Measurements from ENCODE around the gene ZAR1L.

The ZAR1L gene

DNA sequence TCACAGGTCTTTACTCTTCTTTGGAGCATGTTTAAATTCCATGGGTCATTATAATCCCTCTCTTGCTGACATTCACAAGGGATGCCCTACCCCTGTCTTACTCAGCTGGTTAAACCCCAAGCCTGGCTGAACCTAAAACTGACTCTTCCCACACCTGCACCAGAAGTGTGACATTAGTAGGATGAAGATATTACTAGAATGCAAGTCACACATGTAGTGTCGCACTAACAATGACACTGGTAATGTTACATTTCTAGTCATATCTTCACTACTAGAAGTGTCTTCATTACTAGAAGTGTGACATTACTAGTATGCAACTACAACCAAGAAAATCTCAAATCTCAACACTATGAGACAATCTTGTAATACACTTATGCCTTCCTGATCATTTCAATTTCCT lies 14.2 kb downstream of the ZAR1L start:
- DNase-seq (ENCODE audit: low read depth) = no peak

DNA sequence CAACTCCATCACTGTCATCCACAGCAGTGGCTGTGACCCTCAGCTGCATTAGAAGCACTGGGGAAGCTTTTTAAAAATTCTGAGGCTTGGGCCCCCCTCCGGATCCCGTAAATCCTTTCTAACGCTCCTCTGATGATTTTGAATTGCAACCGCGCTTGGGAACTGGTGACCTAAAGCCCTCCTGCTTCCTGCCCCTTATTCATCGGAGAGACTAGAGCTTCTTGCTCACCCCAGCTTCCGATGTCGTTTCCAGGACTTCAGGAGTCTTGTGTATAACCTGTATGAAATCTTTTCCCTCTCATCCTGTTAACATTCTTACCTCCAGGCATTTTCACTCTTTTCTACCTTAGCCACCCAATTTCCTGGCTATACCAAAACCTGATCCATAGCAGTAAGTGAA lies 14.8 kb downstream of the ZAR1L start:
- DNase-seq (ENCODE audit: low read depth) = no peak

DNA sequence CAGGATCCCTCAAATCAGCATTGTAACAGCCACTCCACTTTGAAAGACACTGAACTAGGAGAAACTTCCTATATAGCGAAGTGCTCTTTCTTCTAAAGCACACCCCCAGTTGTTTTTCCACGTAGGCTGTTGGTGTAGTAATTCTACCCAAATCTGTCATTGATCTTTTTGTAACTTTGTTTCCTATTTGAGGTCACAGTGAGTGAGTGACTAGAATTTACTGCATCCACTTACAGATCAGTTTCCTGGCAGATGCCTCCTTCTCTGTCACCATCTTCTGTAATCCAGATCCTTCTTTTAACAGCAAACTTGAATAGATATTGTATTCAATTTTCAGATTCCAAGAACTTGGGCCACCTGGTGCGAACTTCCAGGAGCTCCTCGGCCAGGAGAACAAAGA lies 15.3 kb downstream of the ZAR1L start:
- DNase-seq (ENCODE audit: low read depth) = no peak

DNA sequence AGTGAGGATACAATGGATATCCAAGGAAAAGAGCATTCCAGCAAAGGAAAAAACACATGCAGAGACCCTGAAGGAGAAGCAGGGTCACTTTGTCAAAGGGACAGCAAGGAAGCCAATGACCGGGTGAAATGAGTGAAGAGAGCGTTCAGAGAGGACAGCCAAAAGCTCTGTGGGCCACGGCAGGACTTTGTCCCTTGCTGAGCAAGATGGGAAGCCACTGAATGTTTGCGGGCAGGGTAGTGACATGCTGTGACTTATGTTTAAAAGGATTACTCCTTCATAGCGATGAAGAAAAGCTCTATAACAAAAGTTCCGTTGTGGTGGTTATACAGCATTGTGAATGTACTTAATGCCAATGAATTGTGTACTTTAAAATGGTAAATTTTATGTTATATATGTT lies 16.5 kb downstream of the ZAR1L start:
- no peak for DNase-seq (ENCODE audit: low read depth)

DNA sequence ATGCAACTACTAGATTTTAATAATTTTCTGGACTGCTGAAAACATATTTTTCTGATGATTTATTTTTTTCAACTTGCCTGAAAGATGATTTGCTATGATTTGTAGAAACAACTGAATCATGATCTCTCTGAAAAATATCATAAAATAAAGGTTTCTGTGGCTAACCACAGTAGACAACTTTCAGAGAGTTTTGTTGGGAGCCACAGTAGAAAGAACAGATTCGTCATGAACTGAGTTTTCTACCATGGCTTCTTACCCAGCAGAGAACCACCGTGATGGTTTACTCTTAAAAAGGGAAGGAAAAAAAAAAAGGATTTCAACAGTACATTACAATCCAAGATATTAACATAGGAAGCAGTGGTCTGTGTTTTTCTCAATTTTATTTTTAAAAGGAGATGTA lies 18.0 kb downstream of the ZAR1L start:
- no peak for DNase-seq (ENCODE audit: low read depth)

DNA sequence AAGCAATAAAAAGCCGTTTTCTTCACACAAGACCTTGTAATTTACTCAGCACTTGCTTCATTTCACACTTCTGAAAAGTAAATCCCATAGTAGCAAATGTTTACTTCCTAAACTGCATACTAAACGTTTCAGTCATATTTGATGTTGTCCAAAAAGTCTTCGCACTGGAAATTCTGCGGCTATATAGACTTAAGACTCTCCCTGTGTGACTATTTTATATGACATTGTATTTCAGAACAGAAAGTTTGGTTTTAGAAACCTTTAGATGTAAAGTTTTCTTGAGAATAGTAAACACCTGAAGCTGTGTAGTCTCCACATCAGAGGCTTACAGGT lies 29.6 kb downstream of the ZAR1L start:
- no peak for DNase-seq (ENCODE audit: low read depth)

DNA sequence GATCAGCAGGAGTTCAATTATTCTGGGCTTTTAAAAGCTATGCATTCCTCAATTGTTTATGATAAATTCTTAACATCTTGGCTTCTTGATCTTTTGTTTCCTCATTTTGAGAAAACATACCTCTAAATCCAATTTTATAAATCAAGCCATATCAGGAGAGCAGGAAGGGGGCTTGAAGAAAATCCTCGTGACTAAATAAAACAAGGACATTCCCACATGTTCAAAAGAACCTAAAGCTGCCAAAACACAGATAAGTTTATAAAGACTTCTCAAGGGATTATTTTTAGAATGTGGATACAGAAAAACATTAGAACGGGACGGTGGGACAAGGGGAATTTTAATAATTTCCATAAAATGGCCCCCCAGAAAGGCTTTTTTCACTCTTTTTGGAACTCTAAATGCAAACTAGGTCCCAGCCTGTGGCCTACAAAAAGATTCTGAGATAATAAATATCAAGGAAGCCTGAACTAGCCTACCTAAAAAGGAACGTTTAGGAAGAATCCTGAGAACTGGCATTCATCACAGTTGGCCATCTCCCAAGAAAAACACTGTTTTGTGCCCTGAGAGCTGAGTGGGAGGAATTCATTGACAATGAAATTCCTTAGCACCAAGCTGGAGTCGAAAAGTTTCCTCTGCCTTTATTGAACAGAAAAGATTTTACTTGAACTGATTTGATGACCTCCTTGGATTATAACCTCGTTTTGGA lies 30.1 kb downstream of the ZAR1L start:
- no peak for DNase-seq (ENCODE audit: low read depth)

DNA sequence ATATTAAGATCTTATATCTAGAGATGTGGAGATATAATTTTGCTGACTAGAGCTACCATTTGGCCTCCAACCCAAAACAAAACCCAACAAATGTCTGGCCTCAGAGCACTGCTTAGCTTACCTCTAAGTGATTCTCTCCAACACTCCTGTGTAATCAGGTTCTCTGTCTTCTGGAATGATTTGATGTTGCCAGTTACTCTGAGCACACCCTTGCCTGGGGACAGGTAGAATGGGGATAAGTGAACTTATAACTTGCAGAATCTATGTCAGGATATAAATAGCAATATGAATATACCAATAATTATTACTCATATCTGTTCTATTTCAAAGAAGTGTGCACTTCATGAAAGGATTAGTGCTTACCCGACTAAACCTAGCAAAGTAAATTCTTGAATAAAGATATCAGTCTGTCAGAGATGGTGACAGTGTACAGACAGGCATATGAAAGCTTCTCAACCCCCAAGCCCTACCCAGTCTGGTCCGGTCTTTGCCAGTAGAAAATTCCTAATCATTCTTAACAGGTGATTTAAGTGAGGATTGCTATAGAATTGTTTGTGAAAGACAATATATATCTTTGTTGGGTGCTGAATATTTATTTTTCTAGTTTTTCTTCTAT lies 33.0 kb downstream of the ZAR1L start:
- no peak for DNase-seq (ENCODE audit: low read depth)

DNA sequence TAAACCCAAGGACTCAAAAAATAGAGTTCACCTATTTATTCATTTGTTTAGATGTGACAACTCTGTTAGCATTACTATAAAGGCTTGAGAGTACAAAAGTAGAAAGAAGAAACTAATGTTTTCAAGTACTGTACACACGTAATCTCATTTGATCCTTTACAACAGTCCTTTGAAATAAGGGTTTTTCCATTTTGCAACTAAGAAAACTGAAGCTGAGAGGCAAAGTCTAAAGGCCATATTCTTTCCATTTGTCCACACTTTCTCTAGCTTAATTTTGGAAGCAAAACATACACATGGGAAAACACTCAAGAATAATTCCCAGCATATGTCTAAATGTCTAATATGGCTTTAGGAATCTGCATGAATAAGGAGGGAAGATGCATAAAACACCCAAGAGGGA lies 34.1 kb downstream of the ZAR1L start:
- DNase-seq (ENCODE audit: low read depth) = no peak

DNA sequence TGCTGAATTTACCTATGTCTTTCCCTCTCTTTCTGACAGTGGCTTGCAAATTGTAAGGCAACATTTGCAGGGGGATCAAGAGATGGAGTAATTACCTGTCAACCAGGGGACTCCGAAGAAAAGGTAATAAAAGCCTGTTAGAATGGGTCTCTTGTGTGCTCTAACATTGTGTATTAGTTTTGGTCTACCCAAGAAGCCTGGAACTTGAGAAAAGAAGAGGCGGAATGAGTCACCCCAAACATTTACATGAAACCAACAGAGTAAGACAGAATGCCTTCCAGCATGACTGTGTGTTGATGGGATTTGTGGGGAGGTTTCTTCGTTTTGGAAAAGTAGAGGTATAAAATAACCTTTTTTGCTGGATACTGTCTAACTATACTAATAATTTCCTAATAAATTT lies 36.7 kb downstream of the ZAR1L start:
- DNase-seq (ENCODE audit: low read depth) = no peak

DNA sequence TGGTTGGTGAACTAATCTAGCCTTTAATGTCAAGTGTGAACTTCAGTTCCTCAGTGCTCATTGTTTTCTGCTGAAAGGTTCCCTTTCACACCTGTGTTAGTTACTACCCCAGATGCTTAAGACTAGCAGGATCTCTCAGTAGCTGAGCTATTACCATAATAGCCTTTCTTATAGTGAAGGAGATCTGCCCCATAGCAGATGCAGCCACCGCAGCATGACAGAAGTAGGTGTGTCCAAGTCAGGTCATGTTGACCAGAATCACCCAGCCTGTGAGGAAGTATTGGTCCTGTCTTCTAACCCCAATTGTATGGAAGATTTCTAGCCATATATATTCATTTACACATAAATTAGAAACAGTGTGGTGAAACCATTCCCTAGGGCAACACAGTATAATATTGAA lies 37.3 kb downstream of the ZAR1L start:
- DNase-seq (ENCODE audit: low read depth) = no peak

DNA sequence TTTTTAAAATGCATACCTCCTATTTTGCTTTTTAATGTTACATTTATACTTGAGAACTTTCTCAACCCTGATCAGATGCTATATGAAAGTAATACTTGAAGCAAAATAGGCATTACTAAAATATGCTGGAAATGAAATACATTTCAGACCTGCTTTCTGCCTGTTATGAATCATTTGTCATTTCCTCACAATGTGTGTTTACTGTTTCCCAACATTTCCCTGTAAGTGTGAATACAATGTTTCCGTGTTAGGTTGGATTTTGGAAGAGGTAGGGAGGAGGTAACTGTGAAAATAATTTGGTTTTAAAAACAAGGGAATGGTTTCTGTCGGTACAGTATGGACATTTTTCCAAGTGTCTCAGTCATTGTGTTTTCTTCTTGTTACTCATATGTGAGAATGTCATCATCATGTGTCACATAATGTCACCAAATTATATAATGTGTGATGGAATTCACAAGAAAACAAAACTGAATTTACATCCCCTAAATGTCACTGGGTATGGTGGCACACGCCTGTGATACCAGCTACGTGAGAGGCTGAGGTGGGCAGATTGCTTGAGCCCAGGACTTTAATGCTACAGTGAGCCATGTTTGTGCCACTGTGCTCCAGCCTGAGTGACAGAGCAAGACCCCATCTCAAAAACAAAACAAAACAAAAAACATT lies 43.0 kb downstream of the ZAR1L start:
- DNase-seq (ENCODE audit: low read depth) = no peak

DNA sequence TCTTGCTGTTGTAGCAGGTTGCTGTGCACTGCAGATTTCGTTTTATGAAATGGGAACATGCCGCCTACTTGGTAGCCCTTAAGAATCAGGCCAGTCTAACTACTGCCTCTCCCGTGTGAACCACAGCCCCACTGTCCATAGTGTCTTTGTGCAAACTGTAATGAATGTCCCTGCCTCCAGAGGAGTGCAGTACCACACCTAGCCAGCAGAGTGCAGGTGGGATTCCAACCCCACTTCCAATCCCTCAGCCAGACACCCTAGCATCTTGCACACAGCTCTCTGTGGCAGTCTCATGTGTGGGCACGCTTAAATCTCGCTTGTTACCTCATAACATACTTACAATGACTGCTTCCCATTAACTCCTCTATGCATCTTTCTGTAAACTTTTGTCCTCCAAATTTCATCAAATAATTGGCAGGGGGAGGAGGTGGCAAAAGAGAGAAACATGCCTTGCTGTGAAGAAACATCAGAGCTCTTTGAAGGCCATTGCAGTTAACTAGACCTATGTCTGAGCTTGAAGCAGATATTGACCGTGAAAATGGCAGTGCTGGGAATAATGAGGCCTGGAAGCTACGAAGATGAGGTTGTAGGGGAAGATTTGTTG lies 47.2 kb downstream of the ZAR1L start:
- DNase-seq (ENCODE audit: low read depth) = peak; percentile 33

DNA sequence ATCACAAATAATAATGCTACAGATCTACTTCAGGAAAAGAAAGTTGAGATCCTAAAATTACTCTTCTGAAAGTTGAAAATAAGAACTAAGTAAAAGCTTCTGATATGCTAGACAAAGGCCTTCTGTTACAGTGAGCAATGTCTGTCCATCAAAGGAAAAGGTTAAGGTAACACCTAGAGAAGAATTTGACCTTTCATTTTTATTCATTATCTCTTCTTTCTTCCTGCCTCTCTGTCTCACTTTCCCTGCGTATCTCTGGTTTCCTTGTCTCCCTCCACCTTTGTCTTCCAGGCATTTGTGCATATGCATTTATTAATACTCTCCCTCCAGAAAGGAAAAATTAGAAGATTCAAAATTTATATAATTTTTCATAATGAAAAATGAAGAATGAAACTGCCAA lies 49.0 kb downstream of the ZAR1L start:
- no peak for DNase-seq (ENCODE audit: low read depth)

DNA sequence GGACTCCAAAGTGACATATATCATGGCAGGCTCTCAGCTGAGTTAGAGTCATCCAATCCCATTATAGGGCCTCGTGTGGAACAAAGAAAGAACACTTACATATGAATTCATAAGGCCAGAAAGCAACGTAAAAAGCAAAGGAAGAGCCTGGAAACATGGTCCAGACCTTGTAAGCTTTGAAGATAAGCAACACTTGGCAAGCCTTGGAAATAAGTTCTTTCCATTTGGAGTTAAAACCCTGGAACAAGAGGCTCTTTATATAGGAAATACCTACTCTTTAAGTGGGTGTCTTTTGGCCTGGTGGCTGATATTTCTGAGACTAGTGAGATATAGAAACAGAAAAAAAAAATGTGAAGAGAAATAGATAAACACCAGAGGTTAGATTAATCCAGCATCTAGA lies 49.4 kb downstream of the ZAR1L start:
- DNase-seq (ENCODE audit: low read depth) = no peak

DNA sequence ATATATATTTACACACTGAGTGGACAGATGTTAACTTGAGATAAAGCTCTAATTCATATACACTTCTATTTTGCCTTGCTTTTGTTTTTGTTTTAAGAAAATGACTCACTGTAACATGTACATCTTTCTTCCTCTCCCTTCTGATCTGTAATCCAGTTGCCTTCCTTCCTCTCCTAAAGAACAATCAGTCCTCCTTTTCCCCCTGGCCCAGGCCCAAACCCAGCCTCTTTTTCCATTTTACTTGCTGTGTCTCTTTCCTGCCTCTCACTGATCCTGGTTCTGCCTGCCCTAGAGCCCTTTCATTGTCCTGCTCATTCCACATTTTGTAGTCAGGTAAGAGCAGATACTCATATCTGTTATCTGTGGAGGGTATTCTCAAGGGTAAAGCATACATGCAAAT lies 50.8 kb downstream of the ZAR1L start:
- no peak for DNase-seq (ENCODE audit: low read depth)

DNA sequence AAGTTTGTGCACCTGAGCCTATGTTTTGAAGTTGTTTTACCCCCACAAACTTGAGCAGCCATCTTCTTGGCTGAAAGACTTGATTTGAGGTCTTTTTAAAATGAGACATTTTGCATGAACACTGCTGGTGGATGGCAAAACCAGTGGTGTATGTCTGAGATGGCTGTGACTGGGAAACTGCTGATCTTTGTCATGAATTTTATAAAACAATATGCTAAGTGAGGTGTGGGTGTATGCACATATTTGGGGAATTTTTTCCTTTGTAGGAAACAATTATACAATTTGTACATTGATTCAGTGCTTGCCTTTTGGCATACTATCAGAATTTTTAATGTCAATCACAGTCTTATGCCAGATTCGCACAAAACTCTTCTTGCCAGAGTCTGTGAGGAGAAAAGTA lies 52.5 kb downstream of the ZAR1L start:
- DNase-seq (ENCODE audit: low read depth) = no peak

DNA sequence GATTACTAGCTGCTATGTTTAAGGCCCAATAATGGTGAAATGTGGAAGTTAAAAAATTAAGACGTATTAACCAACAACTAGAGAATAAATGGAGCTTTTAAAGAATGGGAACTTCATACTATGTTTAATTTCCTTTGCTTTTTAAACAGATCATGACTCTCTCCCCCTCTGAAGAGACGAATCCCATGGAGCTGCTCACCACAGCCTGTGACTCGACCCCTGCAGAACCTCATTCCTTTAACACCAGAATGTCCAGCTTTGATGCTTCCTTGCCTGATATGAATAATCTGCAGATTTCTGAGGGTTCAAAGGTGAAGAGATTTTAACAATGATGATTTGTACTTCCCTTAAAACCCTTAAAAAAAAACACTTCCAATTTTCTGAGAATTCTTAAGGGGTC lies 53.0 kb downstream of the ZAR1L start:
- no peak for DNase-seq (ENCODE audit: low read depth)

DNA sequence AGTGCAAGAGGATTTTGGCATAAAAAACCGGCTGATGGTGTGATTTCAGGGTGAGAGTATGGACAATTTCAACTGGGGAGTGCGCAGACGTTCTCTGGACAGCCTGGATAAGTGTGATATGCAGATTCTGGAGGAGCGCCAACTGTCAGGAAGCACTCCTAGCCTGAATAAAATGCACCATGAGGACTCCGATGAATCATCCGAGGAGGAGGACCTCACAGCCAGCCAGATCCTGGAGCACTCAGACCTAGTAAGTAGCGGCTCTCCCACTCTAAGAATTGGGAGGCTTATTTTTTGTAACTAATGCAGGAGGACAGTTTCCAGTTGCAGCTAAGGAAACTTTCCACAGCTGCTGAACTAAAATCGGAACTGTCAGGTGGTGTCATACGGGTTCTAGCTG lies 53.6 kb downstream of the ZAR1L start:
- no peak for DNase-seq (ENCODE audit: low read depth)

DNA sequence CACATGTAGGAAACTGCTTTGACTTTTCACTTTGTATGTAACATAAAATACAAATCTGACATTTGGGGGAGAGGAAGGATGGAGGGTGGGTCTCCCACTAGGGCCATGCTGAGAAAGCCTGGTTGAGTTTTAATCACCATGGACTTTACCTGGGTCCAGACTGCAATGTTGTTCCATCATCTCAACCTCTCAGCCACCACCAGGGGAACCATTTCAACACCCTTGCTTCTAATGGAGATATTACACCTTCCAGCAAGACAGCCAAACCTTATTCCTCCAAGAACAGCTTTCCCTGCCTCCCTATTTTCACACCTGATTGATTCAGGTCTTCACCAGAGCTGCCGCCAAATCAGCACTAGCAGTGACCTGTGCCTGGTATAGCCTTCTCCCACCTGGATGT lies 56.0 kb downstream of the ZAR1L start:
- DNase-seq (ENCODE audit: low read depth) = no peak

DNA sequence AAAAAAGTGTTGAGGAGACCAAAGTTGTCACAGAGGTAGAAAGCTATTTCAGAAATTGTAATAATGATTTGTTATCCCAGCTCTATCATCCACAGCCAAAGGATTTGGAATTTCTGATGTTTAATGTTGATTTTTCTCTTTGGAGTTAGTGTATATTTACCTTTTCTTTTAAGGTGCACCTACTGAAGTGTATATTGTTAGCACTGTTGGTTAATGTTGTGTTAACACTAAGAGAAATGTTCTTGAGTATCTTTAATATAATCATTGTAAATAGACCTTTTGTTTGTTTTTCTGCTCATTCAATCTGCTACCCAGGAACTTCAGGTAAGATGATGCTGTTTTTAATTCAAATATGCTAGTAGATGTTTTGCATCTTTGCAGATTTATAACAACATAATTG lies 57.5 kb downstream of the ZAR1L start:
- DNase-seq (ENCODE audit: low read depth) = no peak

DNA sequence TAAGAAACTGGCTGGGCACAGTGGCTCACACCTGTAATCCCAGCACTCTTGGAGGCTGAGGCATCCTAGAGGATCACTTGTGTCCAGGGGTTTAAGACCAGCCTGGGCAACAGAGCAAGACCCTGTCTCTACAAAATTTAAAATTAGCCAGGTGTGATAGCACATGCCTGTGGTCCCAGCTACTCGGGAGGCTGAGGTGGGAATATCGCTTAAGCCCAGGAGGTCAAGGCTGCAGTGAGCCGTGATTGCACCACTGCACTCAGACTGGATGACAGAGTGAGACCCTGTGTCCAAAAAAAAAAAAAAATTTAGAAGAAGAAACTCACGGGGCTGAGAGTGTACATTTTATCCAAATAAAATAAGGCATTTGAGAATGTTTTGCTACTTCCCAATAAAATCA lies 58.9 kb downstream of the ZAR1L start:
- no peak for DNase-seq (ENCODE audit: low read depth)

DNA sequence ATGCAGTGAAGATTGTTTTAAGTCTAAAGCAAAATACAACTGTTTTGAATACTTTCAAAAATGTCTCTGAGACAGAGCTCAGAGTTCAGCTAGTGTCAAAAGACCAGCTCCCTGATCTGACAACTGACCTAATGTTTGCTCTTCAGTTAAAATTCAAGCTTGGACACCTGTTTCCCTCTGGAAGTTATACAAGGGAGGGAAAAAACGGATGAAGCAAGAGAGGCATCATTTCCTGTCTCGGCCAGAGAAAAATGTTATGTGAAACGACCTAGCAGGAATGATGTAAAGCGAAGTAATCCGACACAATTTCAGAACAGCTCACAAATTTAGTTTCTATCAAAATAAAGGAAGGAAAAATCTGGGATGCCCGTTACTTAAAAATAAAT lies 59.4 kb downstream of the ZAR1L start:
- DNase-seq (ENCODE audit: low read depth) = no peak
